Measurements from ENCODE around the gene CSRP3. TPM values are rescaled to one million over a fixed set of nuclear protein-coding genes. Genes with fewer than 3 reads are reported as not detected.

The CSRP3 gene
- total and polyA plus RNA-seq, 9 of the 15 experiments (the other 6 are each of a cell fraction or from before 2014, with no cell fraction given): 0.14 TPM; not detected in 8

- H3K9ac ChIP-seq (ENCODE audit: insufficient read depth in 1 of 2, low read depth in 2 of 2, low read length in 2 of 2): no peak overlapping the region
- H3K36me3 ChIP-seq (ENCODE audit: control insufficient read depth, insufficient read depth, low read length): peaks cover 12% of the 10 kb centered on the region; the same call in 2 of the 3 replicates
- no peaks in the 10 kb centered on the region for H3K9me1 ChIP-seq (ENCODE audit: control insufficient read depth, insufficient read depth, low read length)
- ChIA-PET CTCF (ENCODE audit: low intra/inter-chr PET ratio) (interaction anchor here (0.5 kb wide), 1 partner anchor 1196 kb away, joined by 3 read pairs; no protein-coding TSS in a partner anchor), POLR2A (no interaction called here)
- intact Hi-C loops (cut with micrococcal nuclease): no loop called here
- H3K79me2 ChIP-seq (ENCODE audit: control insufficient read depth, insufficient read depth, low read length): no peaks in the 10 kb centered on the region
- no peak overlapping the region for H2AFZ ChIP-seq (ENCODE audit: low read depth, low read length)
- in situ Hi-C loops (cut with MboI): no loop called here
- H3K27ac ChIP-seq (ENCODE audit: extremely low read depth, low read depth, low read length): peak overlapping the region; percentile 20; the same call in 1 of the 3 replicates
- no peak overlapping the region for H3K4me3 ChIP-seq
- FAIRE-seq: no peak
- no peak overlapping the region for H3K4me2 ChIP-seq (ENCODE audit: insufficient read depth, low read length)
- H3K9me3 ChIP-seq (replicated peaks; ENCODE audit: control insufficient read depth, insufficient read depth, low read depth, low read length): no peaks in the 10 kb centered on the region
- ATAC-seq: peak; percentile 82
- WGBS (ENCODE audit: insufficient coverage, low coverage, missing lambda C conversion rate): 50% methylated on average over 7 of the region's 7 CpGs
- BruUV-seq (replicated peaks): no TSS peak
- no peaks in the 10 kb centered on the region for H4K20me1 ChIP-seq (replicated peaks; ENCODE audit: control insufficient read depth, insufficient read depth, low read length)
- DNase-seq (ENCODE audit: extremely low read depth in 1 of 4, low spot score in 3 of 4): peak in 1 of 4 experiments; percentile 35
- peaks cover 0 to 20% of the 10 kb centered on the region in 2 experiments; a peak in 2 of 5 replicates for H3K4me1 ChIP-seq (replicated peaks in 1 of 2; ENCODE audit: control insufficient read depth in 2 of 2, insufficient read depth in 2 of 2, low read length in 2 of 2)
- no peaks in the 10 kb centered on the region for H3K27me3 ChIP-seq (ENCODE audit: control insufficient read depth in 2 of 2, insufficient read depth in 2 of 2, low read length in 2 of 2)
- TF ChIP-seq ZNF318 (IDR thresholded peaks at IDR 0.05; ENCODE audit: borderline replicate concordance in 1 of 2, low read depth in 1 of 2) (no peak), HSF4 (CRISPR knock-in tag; IDR thresholded peaks at IDR 0.05; ENCODE audit: borderline replicate concordance) (peak; percentile 65; the same call in 1 of the 2 replicates), ZNF695 (CRISPR knock-in tag; IDR thresholded peaks at IDR 0.05) (no peak), MEIS2 (IDR thresholded peaks at IDR 0.05; ENCODE audit: partially characterized antibody) (peak; percentile 98), CEBPG (CRISPR knock-in tag; IDR thresholded peaks at IDR 0.05) (peak; percentile 83), CEBPG (tag; conservative IDR thresholded peaks at IDR 0.05 in 1 of 2, IDR thresholded peaks at IDR 0.05 in 1 of 2) (peak; percentile 81 to 93), ZNF592 (IDR thresholded peaks at IDR 0.05) (peak; percentile 17; the same call in 1 of the 2 replicates)
These were observed 27.7 kb downstream of the CSRP3 start for GRCh38 chr11:19173964-19174638.
